ENCODE data around the gene PRKG2.

DNA sequence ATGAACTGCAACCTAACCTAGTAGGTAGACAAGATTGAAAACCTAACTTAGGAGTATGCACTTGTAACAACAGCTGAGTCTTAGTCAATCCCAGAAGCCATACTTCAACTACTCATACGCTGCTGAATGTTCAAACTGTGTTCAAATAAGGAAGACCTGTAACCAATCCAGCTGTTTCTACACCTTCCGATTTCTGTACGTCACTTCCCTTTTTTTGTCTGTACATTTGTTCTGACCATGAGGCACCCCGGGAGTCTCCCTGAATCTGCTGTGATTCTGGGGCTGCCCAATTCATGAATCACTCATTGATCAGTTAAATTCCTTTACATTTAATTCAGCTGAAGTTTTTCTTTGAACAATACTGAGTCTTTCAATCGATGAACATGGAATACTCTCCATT is 95.0 kb downstream of the PRKG2 start:
- TF ChIP-seq, protein P1, sequence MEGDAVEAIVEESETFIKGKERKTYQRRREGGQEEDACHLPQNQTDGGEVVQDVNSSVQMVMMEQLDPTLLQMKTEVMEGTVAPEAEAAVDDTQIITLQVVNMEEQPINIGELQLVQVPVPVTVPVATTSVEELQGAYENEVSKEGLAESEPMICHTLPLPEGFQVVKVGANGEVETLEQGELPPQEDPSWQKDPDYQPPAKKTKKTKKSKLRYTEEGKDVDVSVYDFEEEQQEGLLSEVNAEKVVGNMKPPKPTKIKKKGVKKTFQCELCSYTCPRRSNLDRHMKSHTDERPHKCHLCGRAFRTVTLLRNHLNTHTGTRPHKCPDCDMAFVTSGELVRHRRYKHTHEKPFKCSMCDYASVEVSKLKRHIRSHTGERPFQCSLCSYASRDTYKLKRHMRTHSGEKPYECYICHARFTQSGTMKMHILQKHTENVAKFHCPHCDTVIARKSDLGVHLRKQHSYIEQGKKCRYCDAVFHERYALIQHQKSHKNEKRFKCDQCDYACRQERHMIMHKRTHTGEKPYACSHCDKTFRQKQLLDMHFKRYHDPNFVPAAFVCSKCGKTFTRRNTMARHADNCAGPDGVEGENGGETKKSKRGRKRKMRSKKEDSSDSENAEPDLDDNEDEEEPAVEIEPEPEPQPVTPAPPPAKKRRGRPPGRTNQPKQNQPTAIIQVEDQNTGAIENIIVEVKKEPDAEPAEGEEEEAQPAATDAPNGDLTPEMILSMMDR (IDR thresholded peaks at IDR 0.05) = no peak
- no peak for TF ChIP-seq ZFX (IDR thresholded peaks at IDR 0.05; ENCODE audit: borderline replicate concordance)

Measured in 22Rv1 (cell line).